K562 (cell line): ENCODE results near the gene WNK1. TPM values are rescaled to one million over a fixed set of nuclear protein-coding genes. Genes with fewer than 3 reads are reported as not detected.

Experiments used
- CREM ChIP-seq: IDR thresholded peaks from 2 replicates; pipeline ENCODE4 v1.6.1; 2014; ENCODE audit warnings: antibody characterized with exemption, low read depth
- DPF2 ChIP-seq: fragments of 450-650 bp; IDR thresholded peaks from 2 replicates; pipeline ENCODE4 v1.6.1; 2016
- E2F8 ChIP-seq: fragments of 450-650 bp; IDR thresholded peaks from 2 replicates; pipeline ENCODE4 v1.7.1; 2018; ENCODE audit warnings: mild to moderate bottlenecking, low read depth; ENCODE audit not compliant: partially characterized antibody
- KHSRP ChIP-seq: fragments of 450-650 bp; IDR thresholded peaks from 2 replicates; pipeline ENCODE4 v1.6.1; 2017
- KLF13 ChIP-seq: fragments of 450-650 bp; IDR thresholded peaks from 2 replicates; pipeline ENCODE4 v1.6.1; 2016; ENCODE audit warnings: missing genetic modification characterization, low read depth, mild to moderate bottlenecking, missing compliant biosample characterization, moderate library complexity, borderline replicate concordance
- MTA2 ChIP-seq: fragments of 450-650 bp; IDR thresholded peaks from 2 replicates; pipeline ENCODE4 v1.6.1; 2016; ENCODE audit warnings: low read depth
- MYNN ChIP-seq, 2 experiments: sonication (generic); formaldehyde crosslinking in 1 of 2; IDR thresholded peaks; 2 replicates each; pipeline versions ENCODE4 v1.5.0 to v1.6.1; 2016 to 2020; ENCODE audit warnings: antibody characterized with exemption in 1 of 2, missing genetic modification reagents in 1 of 2
- NFIC ChIP-seq: fragments of 450-650 bp; IDR thresholded peaks from 2 replicates; pipeline ENCODE4 v1.6.1; 2017; ENCODE audit warnings: mild to moderate bottlenecking, inconsistent platforms
- POLR2AphosphoS2 ChIP-seq: IDR thresholded peaks from 2 replicates; pipeline ENCODE4 v1.6.1; 2012; ENCODE audit warnings: low read length, improper control_type of control experiment
- PYGO2 ChIP-seq: fragments of 450-650 bp; IDR thresholded peaks from 2 replicates; pipeline ENCODE4 v1.6.1; 2016; ENCODE audit warnings: mild to moderate bottlenecking, missing genetic modification characterization, moderate library complexity, missing compliant biosample characterization
- RAD51 ChIP-seq: fragments of 450-650 bp; IDR thresholded peaks from 2 replicates; pipeline ENCODE4 v1.7.1; 2016; ENCODE audit warnings: low read depth, mild to moderate bottlenecking, borderline replicate concordance
- SIX5 ChIP-seq, 2 experiments: IDR thresholded peaks; 2 replicates each; pipeline ENCODE4 v1.6.1; 2011; ENCODE audit warnings: low read length in 2 of 2, borderline replicate concordance in 1 of 2, low read depth in 1 of 2, mild to moderate bottlenecking in 1 of 2, moderate library complexity in 1 of 2; ENCODE audit not compliant: insufficient read depth in 1 of 2
- SMAD2 ChIP-seq: fragments of 150-350 bp; IDR thresholded peaks from 2 replicates; pipeline ENCODE4 v1.6.1; 2014; ENCODE audit warnings: low read depth, mild to moderate bottlenecking, low read length
- STAG1 ChIP-seq: sonication (generic); formaldehyde crosslinking; IDR thresholded peaks from 2 replicates; pipeline ENCODE4 v1.5.0; 2020; ENCODE audit warnings: missing genetic modification reagents, borderline replicate concordance
- THRAP3 ChIP-seq: fragments of 450-650 bp; IDR thresholded peaks from 2 replicates; pipeline ENCODE4 v1.6.1; 2016; ENCODE audit warnings: mild to moderate bottlenecking, inconsistent platforms, borderline replicate concordance
- ZNF224 ChIP-seq: sonication (generic); formaldehyde crosslinking; IDR thresholded peaks from 2 replicates; pipeline ENCODE4 v1.8.0; 2022; ENCODE audit warnings: mild to moderate bottlenecking, missing genetic modification reagents
- ZNF444 ChIP-seq: fragments of 250-450 bp; sonication (Bioruptor Pico); IDR thresholded peaks from 2 replicates; pipeline ENCODE4 v1.4.0; 2020; ENCODE audit warnings: mild to moderate bottlenecking, moderate library complexity
- ZNF764 ChIP-seq: fragments of 250-450 bp; sonication (Bioruptor Pico); IDR thresholded peaks from 2 replicates; pipeline ENCODE4 v1.4.0; 2020; ENCODE audit warnings: low read depth, mild to moderate bottlenecking, moderate library complexity
- ZNF778 ChIP-seq: fragments of 450-650 bp; formaldehyde crosslinking; IDR thresholded peaks from 2 replicates; pipeline ENCODE4 v1.4.0; 2020; ENCODE audit warnings: mild to moderate bottlenecking, moderate library complexity
- polyA plus RNA-seq, 8 experiments: library from polyadenylated mRNA; depleted of rRNA in 4 of 8; stranded (reverse) in 5 of 8; unstranded in 3 of 8; fragments of >200 nt; fragmentation: Nextera tagmentation in 2 of 8; fragmentation: Illumina TruSeq in 1 of 8; extraction: Ambion mirVana in 2 of 8; extraction: Trizol in 1 of 8; gene quantifications; 2 replicates each; pipeline versions ENCODE4 v1.2.1 to v1.2.3, GENCODE V29; 2011 to 2014; ENCODE audit warnings: inconsistent platforms in 1 of 8, missing spikeins in 1 of 8
- total RNA-seq, 7 experiments: library from RNA; depleted of rRNA in 6 of 7; stranded (reverse); fragments of >200 nt in 6 of 7; fragmentation: Illumina TruSeq in 2 of 7; extraction: Trizol in 2 of 7; gene quantifications; 2 replicates each; pipeline versions ENCODE4 v1.2.1 to v1.2.3, GENCODE V29; 2011 to 2021; ENCODE audit warnings: low replicate concordance in 1 of 7
- TF ChIP-seq, protein P1 (sequence below): fragments of 450-650 bp; IDR thresholded peaks from 2 replicates; pipeline ENCODE4 v1.6.1; 2016; ENCODE audit warnings: mild to moderate bottlenecking
- TF ChIP-seq, protein P2 (sequence below): fragments of 250-450 bp; sonication (Bioruptor Pico); IDR thresholded peaks from 2 replicates; pipeline ENCODE4 v1.4.0; 2020; ENCODE audit warnings: mild to moderate bottlenecking, moderate library complexity

The WNK1 gene
- total and polyA plus RNA-seq, 9 of the 15 experiments (the other 6 are each of a cell fraction or from before 2014, with no cell fraction given), result 4.3 to 73.9 (median 31.0) TPM

- TF ChIP-seq ZNF224 (CRISPR knock-in tag), result no peak
- no peak for TF ChIP-seq SMAD2
- TF ChIP-seq PYGO2 (tag), result no peak
- TF ChIP-seq, protein P1, sequence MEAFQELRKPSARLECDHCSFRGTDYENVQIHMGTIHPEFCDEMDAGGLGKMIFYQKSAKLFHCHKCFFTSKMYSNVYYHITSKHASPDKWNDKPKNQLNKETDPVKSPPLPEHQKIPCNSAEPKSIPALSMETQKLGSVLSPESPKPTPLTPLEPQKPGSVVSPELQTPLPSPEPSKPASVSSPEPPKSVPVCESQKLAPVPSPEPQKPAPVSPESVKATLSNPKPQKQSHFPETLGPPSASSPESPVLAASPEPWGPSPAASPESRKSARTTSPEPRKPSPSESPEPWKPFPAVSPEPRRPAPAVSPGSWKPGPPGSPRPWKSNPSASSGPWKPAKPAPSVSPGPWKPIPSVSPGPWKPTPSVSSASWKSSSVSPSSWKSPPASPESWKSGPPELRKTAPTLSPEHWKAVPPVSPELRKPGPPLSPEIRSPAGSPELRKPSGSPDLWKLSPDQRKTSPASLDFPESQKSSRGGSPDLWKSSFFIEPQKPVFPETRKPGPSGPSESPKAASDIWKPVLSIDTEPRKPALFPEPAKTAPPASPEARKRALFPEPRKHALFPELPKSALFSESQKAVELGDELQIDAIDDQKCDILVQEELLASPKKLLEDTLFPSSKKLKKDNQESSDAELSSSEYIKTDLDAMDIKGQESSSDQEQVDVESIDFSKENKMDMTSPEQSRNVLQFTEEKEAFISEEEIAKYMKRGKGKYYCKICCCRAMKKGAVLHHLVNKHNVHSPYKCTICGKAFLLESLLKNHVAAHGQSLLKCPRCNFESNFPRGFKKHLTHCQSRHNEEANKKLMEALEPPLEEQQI, result peak; percentile 81
- TF ChIP-seq KHSRP, result no peak
- TF ChIP-seq ZNF764 (CRISPR knock-in tag), result no peak
- no peak for TF ChIP-seq KLF13 (tag)
- TF ChIP-seq E2F8, result peak; percentile 56
- no peak for TF ChIP-seq ZNF444 (CRISPR knock-in tag)
- TF ChIP-seq STAG1 (CRISPR knock-in tag), result peak; percentile 57
- TF ChIP-seq SIX5 (IDR thresholded peaks at IDR 0.05; ENCODE audit: borderline replicate concordance in 1 of 2, insufficient read depth in 1 of 2, low read depth in 1 of 2, low read length in 2 of 2), result no peak
- no peak for TF ChIP-seq RAD51
- no peak for TF ChIP-seq MTA2
- TF ChIP-seq DPF2, result no peak
- TF ChIP-seq, protein P2, sequence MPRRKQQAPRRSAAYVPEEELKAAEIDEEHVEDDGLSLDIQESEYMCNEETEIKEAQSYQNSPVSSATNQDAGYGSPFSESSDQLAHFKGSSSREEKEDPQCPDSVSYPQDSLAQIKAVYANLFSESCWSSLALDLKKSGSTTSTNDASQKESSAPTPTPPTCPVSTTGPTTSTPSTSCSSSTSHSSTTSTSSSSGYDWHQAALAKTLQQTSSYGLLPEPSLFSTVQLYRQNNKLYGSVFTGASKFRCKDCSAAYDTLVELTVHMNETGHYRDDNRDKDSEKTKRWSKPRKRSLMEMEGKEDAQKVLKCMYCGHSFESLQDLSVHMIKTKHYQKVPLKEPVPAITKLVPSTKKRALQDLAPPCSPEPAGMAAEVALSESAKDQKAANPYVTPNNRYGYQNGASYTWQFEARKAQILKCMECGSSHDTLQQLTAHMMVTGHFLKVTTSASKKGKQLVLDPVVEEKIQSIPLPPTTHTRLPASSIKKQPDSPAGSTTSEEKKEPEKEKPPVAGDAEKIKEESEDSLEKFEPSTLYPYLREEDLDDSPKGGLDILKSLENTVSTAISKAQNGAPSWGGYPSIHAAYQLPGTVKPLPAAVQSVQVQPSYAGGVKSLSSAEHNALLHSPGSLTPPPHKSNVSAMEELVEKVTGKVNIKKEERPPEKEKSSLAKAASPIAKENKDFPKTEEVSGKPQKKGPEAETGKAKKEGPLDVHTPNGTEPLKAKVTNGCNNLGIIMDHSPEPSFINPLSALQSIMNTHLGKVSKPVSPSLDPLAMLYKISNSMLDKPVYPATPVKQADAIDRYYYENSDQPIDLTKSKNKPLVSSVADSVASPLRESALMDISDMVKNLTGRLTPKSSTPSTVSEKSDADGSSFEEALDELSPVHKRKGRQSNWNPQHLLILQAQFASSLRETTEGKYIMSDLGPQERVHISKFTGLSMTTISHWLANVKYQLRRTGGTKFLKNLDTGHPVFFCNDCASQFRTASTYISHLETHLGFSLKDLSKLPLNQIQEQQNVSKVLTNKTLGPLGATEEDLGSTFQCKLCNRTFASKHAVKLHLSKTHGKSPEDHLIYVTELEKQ (CRISPR knock-in tag), result no peak
- TF ChIP-seq CREM, result peak; percentile 75; the same call in 1 of the 2 replicates
- peak; percentile 40; the same call in 1 of the 2 replicates for TF ChIP-seq NFIC
- TF ChIP-seq ZNF778 (CRISPR knock-in tag), result no peak
- TF ChIP-seq MYNN (IDR thresholded peaks at IDR 0.05), result peak; percentile 90
- TF ChIP-seq MYNN (CRISPR knock-in tag; IDR thresholded peaks at IDR 0.05), result no peak
- no peak for TF ChIP-seq POLR2AphosphoS2
- no peak for TF ChIP-seq THRAP3
These were observed 984 bp upstream of the WNK1 start (continued) for GRCh38 chr12:751192-751998.
